Common myeloid progenitor, CD34-positive (primary cell): ENCODE results near the gene CACNA1D.

Source experiments
- CTCF ChIA-PET: fragments of 350-600 bp; sonication (Branson Sonifier 250); formaldehyde crosslinking; loops from one replicate; lab custom pipeline; 2021; ENCODE audit warnings: antibody characterized with exemption; lab: Charles Lee
- POLR2A ChIA-PET: fragments of 350-600 bp; sonication (Branson Sonifier 250); formaldehyde crosslinking; loops from one replicate; lab custom pipeline; 2021; ENCODE audit warnings: antibody characterized with exemption; lab: Charles Lee
- DNase-seq, 3 donors: peaks; one replicate each; pipeline versions ENCODE4 v3.0.0 to v3.0.0-alpha.2; 2013
- H3K27ac ChIP-seq, 2 experiments: 1 replicate in 1 of 2; 2 replicates in 1 of 2; pipeline ENCODE4 v1.7.0; 2013; ENCODE audit warnings: inconsistent platforms in 2 of 2, low read length in 2 of 2, mild to moderate bottlenecking in 2 of 2, low read depth in 1 of 2, moderate library complexity in 1 of 2; ENCODE audit not compliant: severe bottlenecking in 2 of 2, insufficient read depth in 1 of 2, poor library complexity in 1 of 2
- H3K27me3 ChIP-seq, 5 experiments: replicated peaks in 2 of 5; 1 replicate in 3 of 5; 2 replicates in 2 of 5; pipeline versions ENCODE4 v1.6.1 to v1.7.0; 2013; ENCODE audit warnings: low read length in 4 of 5, mild to moderate bottlenecking in 2 of 5, moderate library complexity in 2 of 5, inconsistent platforms in 1 of 5; ENCODE audit not compliant: insufficient read depth in 5 of 5, control insufficient read depth in 4 of 5
- H3K36me3 ChIP-seq, 4 experiments: 1 replicate in 2 of 4; 2 replicates in 2 of 4; pipeline versions ENCODE4 v1.6.1 to v1.7.0; 2013; ENCODE audit warnings: low read length in 3 of 4, control low read depth in 1 of 4, mild to moderate bottlenecking in 1 of 4; ENCODE audit not compliant: control insufficient read depth in 4 of 4, insufficient read depth in 4 of 4
- H3K4me1 ChIP-seq, 4 experiments: 1 replicate in 3 of 4; 2 replicates in 1 of 4; pipeline versions ENCODE4 v1.6.1 to v1.7.1; 2013; ENCODE audit warnings: low read length in 3 of 4, mild to moderate bottlenecking in 3 of 4, control low read depth in 1 of 4, inconsistent platforms in 1 of 4, moderate library complexity in 1 of 4; ENCODE audit not compliant: control insufficient read depth in 4 of 4, insufficient read depth in 4 of 4; ENCODE audit errors: control extremely low read depth in 1 of 4
- H3K4me3 ChIP-seq, 7 experiments: 1 replicate in 4 of 7; 2 replicates in 3 of 7; pipeline versions ENCODE4 v1.5.1 to v1.7.0; 2013; ENCODE audit warnings: mild to moderate bottlenecking in 7 of 7, low read length in 6 of 7, moderate library complexity in 6 of 7, inconsistent platforms in 2 of 7, low read depth in 2 of 7, control low read depth in 1 of 7; ENCODE audit not compliant: insufficient read depth in 4 of 7, control insufficient read depth in 1 of 7; ENCODE audit errors: extremely low read depth in 1 of 7
- H3K9me3 ChIP-seq, 5 experiments: 1 replicate in 4 of 5; 2 replicates in 1 of 5; pipeline versions ENCODE4 v1.6.1 to v1.7.1; 2013; ENCODE audit warnings: low read length in 4 of 5, mild to moderate bottlenecking in 2 of 5, inconsistent platforms in 1 of 5, low read depth in 1 of 5, moderate library complexity in 1 of 5; ENCODE audit not compliant: control insufficient read depth in 4 of 5, insufficient read depth in 2 of 5; ENCODE audit errors: control extremely low read depth in 1 of 5
- WGBS: methylation state at CpG from one replicate; pipeline ENCODE4 v1.1.5; 2013; ENCODE audit not compliant: insufficient coverage; 5-methylcytosine and 5-hydroxymethylcytosine counted together

CACNA1D gene

DNA sequence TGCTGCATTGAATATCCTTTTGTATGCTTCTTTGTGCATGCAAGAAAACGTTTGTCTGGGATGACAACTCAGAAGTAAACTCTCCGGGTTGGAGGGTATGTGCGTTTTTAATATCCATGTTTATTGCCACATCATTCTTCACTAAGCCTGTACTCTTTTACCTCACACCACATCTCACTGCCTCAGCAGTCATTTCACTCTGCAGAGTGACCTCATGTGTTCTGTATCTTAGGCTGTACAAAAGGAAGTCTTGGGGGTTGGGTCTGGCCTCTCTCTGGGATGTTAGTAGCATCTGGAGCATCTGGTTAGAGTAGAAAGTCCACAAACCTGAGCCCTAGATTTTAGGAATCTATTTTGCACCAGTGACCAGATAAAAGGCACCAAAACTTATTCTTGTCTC, 16.1 kb downstream of the CACNA1D start:
- DNase-seq, result no peak
- WGBS, result 86% methylated on average over 2 of the region's 3 CpGs
- no peak overlapping the region for H3K4me3 ChIP-seq
- no peaks in the 10 kb centered on the region for H3K9me3 ChIP-seq
- H3K36me3 ChIP-seq, result no peaks in the 10 kb centered on the region
- H3K27me3 ChIP-seq, result peaks cover 0 to 12% (median 4%) of the 10 kb centered on the region in 5 experiments
- ChIA-PET POLR2A (no interaction called here), CTCF (no interaction called here)
- no peak overlapping the region for H3K27ac ChIP-seq
- no peaks in the 10 kb centered on the region for H3K4me1 ChIP-seq

DNA sequence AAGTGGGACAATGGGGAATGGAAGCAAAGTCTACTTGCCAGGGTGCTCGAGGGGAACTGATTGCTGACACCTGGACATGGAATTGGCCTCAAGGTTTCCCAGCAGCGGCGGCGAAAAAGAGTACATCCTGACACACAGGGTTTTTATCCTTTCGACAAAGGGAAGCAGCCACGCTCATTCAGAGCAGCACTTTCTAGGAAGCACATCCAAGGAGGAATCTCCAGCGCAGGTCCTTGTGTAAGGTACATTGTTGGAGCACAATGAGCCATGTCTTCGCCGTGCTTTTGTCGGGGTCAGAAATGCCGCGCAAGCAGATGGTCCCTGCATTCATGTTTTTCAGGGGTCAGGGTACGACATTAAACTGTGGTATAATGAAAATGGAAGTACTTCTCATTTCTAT, 16.8 kb downstream of the CACNA1D start:
- ChIA-PET CTCF (no interaction called here), POLR2A (no interaction called here)
- no peaks in the 10 kb centered on the region for H3K36me3 ChIP-seq
- 91% methylated on average over 12 of the region's 13 CpGs for WGBS
- no peaks in the 10 kb centered on the region for H3K4me1 ChIP-seq
- peaks cover 0 to 12% (median 4%) of the 10 kb centered on the region in 5 experiments for H3K27me3 ChIP-seq
- H3K27ac ChIP-seq, result no peak overlapping the region
- no peak for DNase-seq
- H3K4me3 ChIP-seq, result no peak overlapping the region
- H3K9me3 ChIP-seq, result no peaks in the 10 kb centered on the region

DNA sequence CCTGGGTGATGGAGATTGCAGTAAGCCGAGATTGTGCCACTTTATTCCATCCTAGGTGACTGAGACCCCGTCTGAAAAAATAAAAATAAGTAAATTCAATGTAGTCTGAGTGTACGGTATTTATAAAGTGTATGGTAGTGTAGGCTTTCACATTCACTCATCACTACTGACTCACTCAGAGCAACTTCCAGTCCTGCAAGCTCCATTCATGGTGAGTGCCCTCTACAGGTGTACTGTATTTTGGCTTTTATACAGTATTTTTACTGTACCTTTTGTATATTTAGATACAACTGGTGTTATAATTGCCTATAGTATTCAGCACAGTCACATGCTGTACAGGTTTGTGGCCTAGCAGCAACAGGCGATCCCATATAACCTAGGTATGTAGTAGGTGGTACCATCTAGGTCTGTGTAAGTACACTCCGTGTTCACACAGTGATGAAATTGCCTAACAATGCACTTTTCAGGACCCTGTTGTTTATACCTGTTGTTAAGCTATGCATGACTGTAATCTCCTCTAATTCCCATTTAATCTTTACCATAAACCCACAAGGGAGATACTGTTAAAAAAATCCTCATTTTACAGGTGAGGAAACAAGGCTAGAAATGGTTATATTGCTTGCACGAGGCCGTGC, 19.3 kb downstream of the CACNA1D start:
- H3K27me3 ChIP-seq, result peaks cover 0 to 8% (median 5%) of the 10 kb centered on the region in 5 experiments
- no peak overlapping the region for H3K27ac ChIP-seq
- peak in 2 of 3 donors; percentile 22 to 32 for DNase-seq
- H3K9me3 ChIP-seq, result no peaks in the 10 kb centered on the region
- WGBS, result 100% methylated on average over 4 of the region's 7 CpGs
- POLR2A ChIA-PET, result no interaction called here
- CTCF ChIA-PET, result interaction anchor here (1.1 to 2.2 kb wide), 3 partner anchors 32 to 214 kb away, joined by 3 to 5 read pairs (median 3); no protein-coding TSS in a partner anchor
- no peak overlapping the region for H3K4me3 ChIP-seq
- H3K36me3 ChIP-seq, result no peaks in the 10 kb centered on the region
- no peaks in the 10 kb centered on the region for H3K4me1 ChIP-seq

DNA sequence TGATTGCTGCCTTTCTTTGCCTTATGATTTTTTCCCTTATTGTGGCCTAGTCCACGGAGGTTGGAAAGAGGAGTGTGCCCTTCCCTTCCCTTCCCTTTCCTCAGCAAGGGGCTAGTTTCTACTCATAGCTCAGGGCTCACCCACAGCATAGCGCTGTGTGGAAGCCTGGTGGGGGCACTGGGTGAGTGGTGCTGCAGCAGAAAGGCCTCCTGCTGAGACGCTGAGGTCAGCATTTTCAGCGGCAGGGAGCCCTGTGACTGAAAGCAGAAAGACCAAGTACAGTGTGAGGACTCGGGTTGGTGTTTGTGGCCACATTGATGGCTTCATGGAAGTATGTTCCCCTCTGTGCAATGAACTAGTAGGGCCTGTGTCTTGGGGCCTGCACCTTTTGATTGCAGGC, 21.9 kb downstream of the CACNA1D start:
- Histone ChIP-seq H3K36me3 (no peaks in the 10 kb centered on the region), H3K4me1 (no peaks in the 10 kb centered on the region), H3K27me3 (peaks cover 0 to 3% (median 0%) of the 10 kb centered on the region in 5 experiments), H3K9me3 (no peaks in the 10 kb centered on the region), H3K27ac (no peak overlapping the region), H3K4me3 (no peak overlapping the region)
- DNase-seq, result no peak
- 95% methylated on average over 4 of the region's 5 CpGs for WGBS
- ChIA-PET POLR2A (no interaction called here), CTCF (no interaction called here)

DNA sequence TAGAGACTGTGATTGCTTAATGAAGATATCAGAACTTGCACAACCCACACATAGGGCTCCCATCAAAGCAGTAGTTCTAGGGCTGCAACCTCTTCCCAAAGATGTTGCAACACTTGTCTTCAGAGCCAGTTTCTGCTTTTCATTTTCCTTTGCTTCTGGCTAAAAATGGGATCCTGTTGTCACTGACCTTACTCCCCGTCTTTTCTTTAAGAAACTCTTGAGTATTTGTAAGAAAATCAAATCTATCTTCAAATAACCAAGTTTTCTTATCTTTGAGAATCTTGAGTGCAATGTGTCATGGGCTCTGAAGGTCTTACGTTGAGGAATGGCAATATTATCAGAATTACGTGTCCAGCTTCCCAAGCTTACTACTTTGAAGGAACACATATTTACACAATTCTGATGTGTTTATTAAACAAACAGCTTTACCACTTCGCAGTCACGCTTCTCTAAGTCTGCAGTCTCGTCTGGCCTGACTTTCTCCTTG, 24.1 kb downstream of the CACNA1D start:
- no peaks in the 10 kb centered on the region for H3K9me3 ChIP-seq
- no peak overlapping the region for H3K27ac ChIP-seq
- WGBS, result 98% methylated on average over 4 of the region's 6 CpGs
- DNase-seq, result no peak
- no peaks in the 10 kb centered on the region for H3K36me3 ChIP-seq
- POLR2A ChIA-PET, result interaction anchor here (0.6 kb wide), 1 partner anchor 999 kb away, joined by 3 read pairs; no protein-coding TSS in a partner anchor
- peaks cover 0 to 3% (median 0%) of the 10 kb centered on the region in 5 experiments for H3K27me3 ChIP-seq
- CTCF ChIA-PET, result interaction anchor here (0.8 kb wide), 1 partner anchor 10 kb away, joined by 3 read pairs; no protein-coding TSS in a partner anchor
- no peak overlapping the region for H3K4me3 ChIP-seq
- no peaks in the 10 kb centered on the region for H3K4me1 ChIP-seq

DNA sequence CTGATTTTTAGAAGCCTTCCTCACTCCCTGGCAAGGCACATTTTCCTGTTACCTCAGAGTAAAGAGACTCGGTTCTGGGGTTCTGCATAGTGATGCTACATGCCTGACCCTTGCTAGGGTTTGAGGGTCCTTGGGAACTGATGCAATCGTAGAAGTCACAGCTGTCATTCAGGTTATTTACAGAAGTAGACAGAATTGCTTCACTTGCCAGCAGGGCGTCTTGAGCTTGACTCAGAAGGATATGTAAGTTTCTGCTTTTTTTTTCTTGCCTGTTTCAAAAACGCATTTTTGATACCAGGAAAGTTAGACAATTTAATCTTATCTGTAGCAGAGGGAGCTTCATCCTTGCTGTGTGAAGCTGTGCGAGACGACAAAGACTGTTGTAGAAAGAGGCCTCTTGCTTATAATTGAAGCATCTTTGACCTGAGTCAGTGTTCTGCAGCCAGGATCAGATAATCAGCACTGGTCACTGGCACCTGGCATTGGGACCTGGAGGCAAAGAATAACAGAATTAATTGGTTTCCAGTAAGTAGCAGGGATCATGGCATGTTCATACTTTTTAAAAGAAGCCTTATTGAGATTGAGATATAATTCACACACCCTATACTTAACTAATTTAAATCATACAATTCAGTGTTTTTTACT, 24.8 kb downstream of the CACNA1D start:
- Histone ChIP-seq H3K27me3 (peaks cover 0 to 3% (median 0%) of the 10 kb centered on the region in 5 experiments), H3K4me3 (no peak overlapping the region), H3K9me3 (no peaks in the 10 kb centered on the region), H3K36me3 (no peaks in the 10 kb centered on the region), H3K4me1 (no peaks in the 10 kb centered on the region), H3K27ac (no peak overlapping the region)
- peak in 1 of 3 donors; percentile 11 for DNase-seq
- 88% methylated on average over 6 of the region's 6 CpGs for WGBS
- ChIA-PET CTCF (interaction anchor here (0.8 kb wide), 1 partner anchor 9 kb away, joined by 3 read pairs; no protein-coding TSS in a partner anchor), POLR2A (interaction anchor here (0.6 kb wide), 1 partner anchor 1000 kb away, joined by 3 read pairs; no protein-coding TSS in a partner anchor)

DNA sequence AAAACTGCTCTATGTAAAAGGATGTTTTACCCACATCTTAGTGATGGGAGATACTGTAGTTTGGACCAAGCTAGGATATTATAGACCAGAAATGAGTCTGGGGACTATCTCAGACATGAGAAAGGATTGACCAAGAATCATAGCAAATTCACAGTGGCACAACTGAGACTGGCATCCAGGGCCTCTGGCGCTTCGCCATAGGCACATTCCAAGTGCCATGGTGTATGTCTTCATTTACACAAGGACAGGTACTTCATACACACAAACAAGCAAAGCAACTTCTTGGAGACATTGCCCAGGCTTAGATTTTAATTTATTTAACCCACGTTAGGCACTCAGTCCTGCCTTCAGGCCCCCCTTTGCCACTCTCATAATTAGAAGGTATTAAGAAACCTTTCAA, 28.9 kb downstream of the CACNA1D start:
- Histone ChIP-seq H3K4me1 (no peaks in the 10 kb centered on the region), H3K27me3 (peaks cover 0 to 8% (median 0%) of the 10 kb centered on the region in 5 experiments), H3K36me3 (no peaks in the 10 kb centered on the region), H3K4me3 (no peak overlapping the region), H3K9me3 (no peaks in the 10 kb centered on the region), H3K27ac (no peak overlapping the region)
- POLR2A ChIA-PET, result no interaction called here
- no peak for DNase-seq
- CTCF ChIA-PET, result no interaction called here
- WGBS, result 100% methylated on average over 1 of the region's 3 CpGs
